Sigmoid colon (tissue), 4 donors: Measurements from ENCODE around the gene CA14.

Source experiments
- CTCF ChIP-seq, 4 experiments: fragments of 450-650 bp in 3 of 4; fragments of 200-600 bp in 1 of 4; IDR thresholded peaks; one replicate each; pipeline ENCODE4 v1.5.1; 2016 to 2019; ENCODE audit warnings: antibody characterized with exemption in 4 of 4, mild to moderate bottlenecking in 3 of 4, moderate library complexity in 2 of 4
- EP300 ChIP-seq, 4 donors: sonication (generic); formaldehyde crosslinking; IDR thresholded peaks; one replicate each; pipeline ENCODE4 v1.6.1; 2017; ENCODE audit warnings: antibody characterized with exemption in 4 of 4
- POLR2A ChIP-seq, 2 donors: fragments of 450-650 bp; IDR thresholded peaks; one replicate each; pipeline ENCODE4 v1.6.1; 2016; ENCODE audit warnings: antibody characterized with exemption in 2 of 2, mild to moderate bottlenecking in 2 of 2, moderate library complexity in 2 of 2

GRCh38 chr1:150261367-150261766 is 3.8 kb downstream of the CA14 start:
- no peak for TF ChIP-seq POLR2A (IDR thresholded peaks at IDR 0.05)
- TF ChIP-seq CTCF (IDR thresholded peaks at IDR 0.05) = no peak
- no peak for TF ChIP-seq EP300 (IDR thresholded peaks at IDR 0.05)
